ENCODE data around the gene IL17RD. TPM values are rescaled to one million over a fixed set of nuclear protein-coding genes. Genes with fewer than 3 reads are reported as not detected.

The IL17RD gene
- total RNA-seq, 2 donors from 2014 or later: 3.9 to 5.9 TPM

- DNase-seq (no peak), ATAC-seq (no peak)
- intact Hi-C loops (cut with DNase I): loop anchor here in 1 of 2 donors (5.0 to 10.0 kb wide), 2 partner anchors 56 to 66 kb away; partner anchors contain the start of gene APPL1
Measured at GRCh38 chr3:57160765-57161538, 4.2 kb downstream of the IL17RD start.

- ATAC-seq (peak in 1 of 2 donors; percentile 67), DNase-seq (peak; percentile 45)
- intact Hi-C loops (cut with DNase I): loop anchor here in 1 of 2 donors (5.0 to 10.0 kb wide), 2 partner anchors 55 to 67 kb away; partner anchors contain the start of gene APPL1
Measured at GRCh38 chr3:57160076-57160764, 4.9 kb downstream of the IL17RD start.

- ATAC-seq (no peak), DNase-seq (no peak)
- intact Hi-C loops (cut with DNase I): no loop called here
Measured at GRCh38 chr3:57158813-57159738, 6.1 kb downstream of the IL17RD start.

GRCh38 chr3:57158325-57158724, 6.8 kb downstream of the IL17RD start:
- intact Hi-C loops (cut with DNase I): no loop called here

GRCh38 chr3:57157545-57157944, 7.6 kb downstream of the IL17RD start:
- intact Hi-C loops (cut with DNase I): no loop called here
- DNase-seq (no peak), ATAC-seq (no peak)

More at GRCh38 chr3:57158325-57158724, 6.8 kb downstream of the IL17RD start:
- no peak for DNase-seq
- ATAC-seq: no peak

- DNase-seq (no peak), ATAC-seq (peak in 1 of 2 donors; percentile 38)
- intact Hi-C loops (cut with DNase I): no loop called here
Measured at GRCh38 chr3:57155310-57155643, 9.9 kb downstream of the IL17RD start.

- no peak for DNase-seq
- no peak for ATAC-seq
Measured at GRCh38 chr3:57154470-57155309, 10.5 kb downstream of the IL17RD start.

GRCh38 chr3:57152151-57153143, 12.7 kb downstream of the IL17RD start:
- intact Hi-C loops (cut with DNase I): no loop called here
- DNase-seq (peak; percentile 33), ATAC-seq (peak; percentile 40 to 76)

More at GRCh38 chr3:57154470-57155309, 10.5 kb downstream of the IL17RD start:
- intact Hi-C loops (cut with DNase I): no loop called here

- ATAC-seq (peak in 1 of 2 donors; percentile 34), DNase-seq (no peak)
- intact Hi-C loops (cut with DNase I): no loop called here
Measured at GRCh38 chr3:57151749-57152148, 13.4 kb downstream of the IL17RD start.

GRCh38 chr3:57151021-57151449, 14.1 kb downstream of the IL17RD start:
- DNase-seq (no peak), ATAC-seq (no peak)
- intact Hi-C loops (cut with DNase I): no loop called here

GRCh38 chr3:57150113-57150581, 15.0 kb downstream of the IL17RD start:
- DNase-seq: no peak
- no peak for ATAC-seq
- intact Hi-C loops (cut with DNase I): no loop called here

- DNase-seq (no peak), ATAC-seq (no peak)
- intact Hi-C loops (cut with DNase I): no loop called here
Measured at GRCh38 chr3:57147071-57147470, 18.1 kb downstream of the IL17RD start.

GRCh38 chr3:57145852-57146251, 19.3 kb downstream of the IL17RD start:
- intact Hi-C loops (cut with DNase I): no loop called here
- DNase-seq (no peak), ATAC-seq (no peak)

- no peak for DNase-seq
- intact Hi-C loops (cut with DNase I): no loop called here
- ATAC-seq: peak; percentile 81 to 95
Measured at GRCh38 chr3:57144952-57145351, 20.2 kb downstream of the IL17RD start.

GRCh38 chr3:57143886-57144459, 21.2 kb downstream of the IL17RD start:
- intact Hi-C loops (cut with DNase I): no loop called here
- no peak for DNase-seq
- peak; percentile 41 to 68 for ATAC-seq

- intact Hi-C loops (cut with DNase I): no loop called here
- ATAC-seq (no peak), DNase-seq (no peak)
Measured at GRCh38 chr3:57142411-57142723, 22.8 kb downstream of the IL17RD start.

All from left cardiac atrium (tissue), 4 donors.